Fibroblast of lung (primary cell): ENCODE data around the gene TLCD1.

Source experiments
- CTCF ChIP-seq, 2 donors: IDR thresholded peaks in 1 of 2; conservative IDR thresholded peaks in 1 of 2; 1 replicate in 1 of 2; 2 replicates in 1 of 2; pipeline ENCODE4 v1.5.1; 2011 to 2012; ENCODE audit warnings: low read length in 2 of 2, control low read depth in 1 of 2, inconsistent platforms in 1 of 2, low read depth in 1 of 2, mild to moderate bottlenecking in 1 of 2
- EZH2 ChIP-seq: IDR thresholded peaks from 2 replicates; pipeline ENCODE4 v1.5.1; 2012; ENCODE audit warnings: low read length, control low read depth, mild to moderate bottlenecking; ENCODE audit errors: missing control alignments

DNA sequence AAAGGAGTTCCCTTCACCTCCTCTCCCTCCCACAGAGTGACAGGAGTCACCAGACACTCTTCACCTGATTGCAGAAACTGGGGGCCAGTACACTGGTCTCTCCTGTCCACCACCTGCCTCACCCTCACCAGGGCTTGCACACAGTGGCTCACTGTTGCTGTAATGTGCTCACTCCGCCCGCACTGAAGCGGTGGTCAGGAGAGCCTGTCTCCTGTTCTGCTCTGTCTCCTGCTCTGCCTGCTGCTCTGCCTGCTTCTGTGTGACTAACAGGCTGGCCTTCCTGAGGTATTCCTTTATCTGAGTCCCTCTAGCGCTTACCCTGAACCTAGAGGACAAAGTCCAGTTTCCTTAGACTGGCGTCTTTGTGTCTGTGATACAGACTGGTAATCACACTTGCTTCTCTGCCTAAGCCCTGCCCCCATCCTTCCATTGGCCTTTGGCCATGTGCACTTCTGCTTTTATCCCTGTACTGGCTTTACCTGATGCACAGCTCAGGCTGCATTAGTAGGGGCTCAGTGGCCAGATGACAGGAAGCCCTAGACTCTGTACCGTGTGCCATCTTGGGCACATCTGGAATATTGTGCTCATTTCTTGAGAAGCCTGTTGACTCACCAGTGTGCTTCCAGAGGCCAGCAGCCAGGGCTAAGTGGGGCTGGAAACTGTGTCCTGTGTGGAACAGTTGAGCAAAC is 27.6 kb downstream of the TLCD1 start:
- TF ChIP-seq EZH2 (no peak), CTCF (conservative IDR thresholded peaks at IDR 0.05 in 1 of 2, IDR thresholded peaks at IDR 0.05 in 1 of 2; ENCODE audit: low read depth in 1 of 2, low read length in 2 of 2) (no peak)
